Ascending aorta (tissue), 2 donors: ENCODE measurements around the gene SORCS2. TPM values are rescaled to one million over a fixed set of nuclear protein-coding genes. Genes with fewer than 3 reads are reported as not detected.
A peak's percentile ranks its signal among the peaks of the same experiment; 100 is the strongest.

Source experiments
- DNase-seq, 2 donors: peaks; one replicate each; pipeline ENCODE4 v3.0.0-alpha.2; 2019; ENCODE audit warnings: low spot score in 2 of 2
- H3K27ac ChIP-seq, 2 donors: fragments of 200-600 bp; sonication (generic); one replicate each; pipeline ENCODE4 v1.5.1; 2016 to 2017; ENCODE audit warnings: mild to moderate bottlenecking in 1 of 2
- H3K27me3 ChIP-seq: fragments of 200-600 bp; sonication (generic); one replicate; pipeline ENCODE4 v1.5.1; 2017
- H3K36me3 ChIP-seq, 2 donors: fragments of 200-600 bp; sonication (generic); one replicate each; pipeline ENCODE4 v1.5.1; 2016
- H3K4me1 ChIP-seq, 2 donors: fragments of 200-600 bp; sonication (generic); one replicate each; pipeline ENCODE4 v1.5.1; 2016 to 2017; ENCODE audit warnings: mild to moderate bottlenecking in 1 of 2
- H3K4me3 ChIP-seq, 2 donors: fragments of 200-600 bp; sonication (generic); one replicate each; pipeline ENCODE4 v1.5.1; 2016 to 2017; ENCODE audit warnings: mild to moderate bottlenecking in 1 of 2
- H3K9me3 ChIP-seq, 2 donors: fragments of 200-600 bp; sonication (generic); one replicate each; pipeline ENCODE4 v1.5.1; 2016
- CTCF ChIP-seq, 3 experiments: fragments of 200-600 bp in 2 of 3; fragments of 450-650 bp in 1 of 3; sonication (generic) in 2 of 3; IDR thresholded peaks; one replicate each; pipeline ENCODE4 v1.5.1; 2016 to 2019; ENCODE audit warnings: antibody characterized with exemption in 3 of 3, mild to moderate bottlenecking in 1 of 3, moderate library complexity in 1 of 3
- intact Hi-C: fragments of 100-400 bp; cut with DNase I; formaldehyde crosslinking; loops from one replicate; pipeline ENCODE4 v1.15.1; 2023
- total RNA-seq: library from RNA; depleted of rRNA; stranded (reverse); fragments of >200 nt; gene quantifications from one replicate; pipeline ENCODE4 v1.1.0, GENCODE V29; 2016

The SORCS2 gene
- total RNA-seq, 1 donor from 2014 or later = 0.32 TPM

DNA sequence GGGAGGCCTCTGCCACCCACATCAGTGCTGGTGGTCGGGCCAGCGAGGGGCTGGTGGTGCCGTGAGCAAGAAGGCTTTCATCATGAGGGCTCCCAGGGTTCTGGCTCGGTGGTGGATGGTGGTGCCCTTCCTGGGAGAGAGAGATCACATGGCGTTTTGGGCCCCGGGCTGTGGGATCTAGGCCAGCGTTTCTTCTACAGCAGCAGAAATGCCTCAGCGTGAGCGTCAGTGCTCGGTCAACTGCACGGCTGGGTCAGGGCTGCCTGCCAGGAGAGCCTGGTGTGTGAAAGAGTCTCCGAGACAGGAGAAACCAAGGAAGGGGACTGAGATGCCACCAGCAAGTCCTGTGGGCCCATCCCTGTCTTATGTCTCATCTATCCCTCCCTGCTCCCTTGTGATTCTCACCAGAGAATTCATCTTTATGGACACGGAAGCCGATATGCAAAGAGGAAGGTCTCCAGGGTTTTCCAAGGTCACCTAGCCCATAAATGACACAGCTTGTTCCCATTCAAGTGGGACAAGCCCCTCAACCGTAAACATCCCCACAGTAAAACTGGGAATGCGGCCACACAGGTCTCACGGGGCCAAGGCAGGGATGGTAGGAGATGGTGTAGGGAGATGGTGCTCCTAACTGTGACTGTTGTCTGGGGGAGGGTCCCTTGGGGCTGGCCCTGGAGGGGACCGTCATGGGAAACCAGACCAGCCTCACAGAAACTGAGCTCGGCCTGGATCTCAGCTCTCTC, 99.2 kb downstream of the SORCS2 start:
- no peak for TF ChIP-seq CTCF (IDR thresholded peaks at IDR 0.05)
- Histone ChIP-seq H3K27ac (no peak overlapping the region), H3K4me1 (no peaks in the 10 kb centered on the region), H3K4me3 (no peak overlapping the region), H3K27me3 (no peaks in the 10 kb centered on the region), H3K9me3 (no peaks in the 10 kb centered on the region), H3K36me3 (no peaks in the 10 kb centered on the region)
- no peak for DNase-seq
- intact Hi-C loops = no loop called here

- no peak for DNase-seq
- TF ChIP-seq CTCF (IDR thresholded peaks at IDR 0.05) = no peak
- no peak overlapping the region for H3K27ac ChIP-seq
- H3K27me3 ChIP-seq = no peaks in the 10 kb centered on the region
- H3K36me3 ChIP-seq = no peaks in the 10 kb centered on the region
- H3K9me3 ChIP-seq = no peaks in the 10 kb centered on the region
- no peaks in the 10 kb centered on the region for H3K4me1 ChIP-seq
- intact Hi-C loops = no loop called here
- H3K4me3 ChIP-seq = no peak overlapping the region
Observed at GRCh38 chr4:7293703-7294102, 101.4 kb downstream of the SORCS2 start.

DNA sequence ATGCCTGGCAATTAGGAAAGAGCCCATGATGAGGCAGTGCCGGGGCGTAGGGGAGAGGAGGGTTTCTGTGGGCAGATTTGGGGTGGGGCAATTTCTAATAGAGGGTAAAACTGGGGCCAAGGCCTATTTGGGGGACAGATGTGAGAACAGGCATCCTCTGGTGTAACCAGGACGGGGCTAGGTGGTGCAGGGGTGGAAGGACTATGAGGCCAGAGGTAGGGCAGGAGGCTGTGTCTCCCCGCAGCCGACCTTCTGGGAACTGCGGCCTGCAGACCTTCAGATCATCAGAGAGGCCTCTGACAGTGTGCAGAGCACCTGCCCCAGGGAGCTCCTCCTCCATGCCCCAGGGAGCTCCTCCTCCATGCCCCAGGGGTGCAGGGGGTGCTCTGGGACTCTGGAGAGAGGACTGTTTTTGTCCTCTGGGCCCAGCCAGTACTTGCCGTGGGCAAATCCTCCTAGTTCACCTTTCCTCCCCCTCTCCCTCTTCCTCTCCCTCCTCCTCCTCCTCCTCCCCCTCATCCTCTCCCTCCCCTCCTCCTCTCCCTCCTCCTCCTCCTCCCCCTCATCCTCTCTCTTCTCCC, 101.9 kb downstream of the SORCS2 start:
- DNase-seq = no peak
- intact Hi-C loops = no loop called here
- Histone ChIP-seq H3K27me3 (no peaks in the 10 kb centered on the region), H3K4me1 (no peaks in the 10 kb centered on the region), H3K4me3 (no peak overlapping the region), H3K9me3 (no peaks in the 10 kb centered on the region), H3K36me3 (no peaks in the 10 kb centered on the region), H3K27ac (no peak overlapping the region)
- no peak for TF ChIP-seq CTCF (IDR thresholded peaks at IDR 0.05)

DNA sequence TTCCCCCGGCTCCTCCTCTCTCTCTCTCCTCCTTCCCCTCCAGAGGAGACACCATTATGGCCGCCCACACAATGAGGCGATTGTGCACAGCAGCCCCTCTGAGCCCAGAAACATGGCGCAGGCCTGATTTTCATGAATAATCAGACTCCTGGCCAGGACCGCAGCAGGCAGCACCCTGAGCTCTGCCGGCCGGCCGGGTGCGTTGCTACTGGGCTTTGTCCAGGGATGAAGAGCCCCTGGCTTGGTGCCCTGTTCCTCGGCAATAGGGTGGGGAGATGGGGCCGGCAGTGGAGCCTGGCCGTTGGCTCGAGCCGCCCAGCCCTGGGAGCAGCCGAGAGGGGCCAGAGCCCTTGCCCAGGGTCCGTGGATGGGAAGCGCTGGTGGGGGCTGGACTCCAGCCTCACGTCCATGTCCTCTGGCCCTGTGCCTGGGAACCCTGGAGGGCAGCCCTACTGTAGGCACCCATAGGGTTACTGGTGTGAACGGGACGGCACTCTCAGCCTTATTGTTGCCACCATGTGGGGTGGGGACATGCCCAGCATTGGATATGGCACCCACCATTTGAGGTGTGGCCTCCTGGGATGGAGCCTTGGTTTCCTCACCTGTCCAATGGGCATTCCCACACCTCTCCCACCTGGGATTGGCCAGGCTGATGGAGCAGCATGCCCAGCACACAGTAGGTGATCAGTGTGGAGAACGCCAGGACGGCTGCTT, 103.0 kb downstream of the SORCS2 start:
- TF ChIP-seq CTCF (IDR thresholded peaks at IDR 0.05) = no peak
- no peak overlapping the region for H3K4me3 ChIP-seq
- no peaks in the 10 kb centered on the region for H3K36me3 ChIP-seq
- H3K4me1 ChIP-seq = no peaks in the 10 kb centered on the region
- intact Hi-C loops = loop anchor here (1.0 kb wide), 1 partner anchor 103 kb away; the partner anchor contains the start of gene SORCS2
- H3K9me3 ChIP-seq = no peaks in the 10 kb centered on the region
- DNase-seq = no peak
- no peaks in the 10 kb centered on the region for H3K27me3 ChIP-seq
- no peak overlapping the region for H3K27ac ChIP-seq

- Histone ChIP-seq H3K27me3 (no peaks in the 10 kb centered on the region), H3K27ac (no peak overlapping the region), H3K36me3 (no peaks in the 10 kb centered on the region), H3K4me1 (no peaks in the 10 kb centered on the region), H3K9me3 (no peaks in the 10 kb centered on the region), H3K4me3 (no peak overlapping the region)
- TF ChIP-seq CTCF (IDR thresholded peaks at IDR 0.05) = peak; percentile 24 to 64 (median 44)
- intact Hi-C loops = loop anchor here (1.0 kb wide), 1 partner anchor 104 kb away; the partner anchor contains the start of gene SORCS2
- DNase-seq = no peak
Observed at GRCh38 chr4:7295911-7296660, 103.7 kb downstream of the SORCS2 start.
